Measurements from ENCODE around the gene LRFN5. TPM values are rescaled to one million over a fixed set of nuclear protein-coding genes. Genes with fewer than 3 reads are reported as not detected.
"Not testable (repeated sequence)": the region's sequence is repeated elsewhere in the genome, so short reads cannot be mapped to it uniquely, and the experiment has no call there.

LRFN5 gene
- total RNA-seq, 1 donor from 2014 or later = not detected

GRCh38 chr14:41899416-41899815 lies 292.7 kb downstream of the LRFN5 start:
- DNase-seq (ENCODE audit: low read depth, low spot score) = no peak

DNA sequence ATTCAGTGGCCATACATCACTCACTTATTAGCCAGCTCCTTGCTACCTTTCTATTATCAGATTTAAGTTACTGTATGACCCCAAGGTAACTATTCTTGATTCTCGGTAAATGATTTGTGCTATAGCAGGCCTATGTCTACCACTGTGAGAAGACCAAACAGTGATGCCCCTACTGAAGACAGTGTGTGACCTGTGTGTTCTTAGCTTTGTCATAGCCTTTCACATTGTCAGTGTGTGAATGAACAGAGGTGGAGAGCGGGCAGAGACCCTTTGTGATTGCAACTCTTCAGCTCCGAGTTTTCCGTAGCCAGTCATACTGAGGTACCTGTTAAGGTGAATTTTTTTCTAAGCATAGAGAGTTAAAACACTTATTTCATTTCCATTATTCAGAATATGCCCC lies 294.0 kb downstream of the LRFN5 start:
- DNase-seq (ENCODE audit: low read depth, low spot score) = no peak

DNA sequence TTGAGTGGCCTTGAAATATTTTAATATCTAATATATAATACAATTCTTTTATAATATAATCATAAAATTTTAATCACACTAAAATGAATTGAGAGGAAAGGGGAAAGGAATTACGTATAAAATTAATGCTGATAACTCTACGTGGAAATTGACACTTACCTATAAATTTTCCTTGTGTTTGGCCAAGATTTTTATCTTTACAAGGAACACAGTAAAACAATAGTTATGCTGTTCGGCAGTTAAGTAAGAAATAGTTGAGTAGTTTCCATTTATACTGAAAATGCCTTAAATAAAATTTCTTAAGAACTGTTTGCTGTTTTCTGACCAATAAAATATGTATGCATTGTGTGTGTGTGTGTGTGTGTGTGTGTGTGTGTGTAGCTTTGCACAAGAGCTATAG lies 294.4 kb downstream of the LRFN5 start:
- DNase-seq (ENCODE audit: low read depth, low spot score) = no peak

GRCh38 chr14:41905394-41905964 lies 298.8 kb downstream of the LRFN5 start:
- no peak for DNase-seq (ENCODE audit: low read depth, low spot score)

GRCh38 chr14:41911155-41911554 lies 304.5 kb downstream of the LRFN5 start:
- not testable (repeated sequence) for DNase-seq (ENCODE audit: low read depth, low spot score)

DNA sequence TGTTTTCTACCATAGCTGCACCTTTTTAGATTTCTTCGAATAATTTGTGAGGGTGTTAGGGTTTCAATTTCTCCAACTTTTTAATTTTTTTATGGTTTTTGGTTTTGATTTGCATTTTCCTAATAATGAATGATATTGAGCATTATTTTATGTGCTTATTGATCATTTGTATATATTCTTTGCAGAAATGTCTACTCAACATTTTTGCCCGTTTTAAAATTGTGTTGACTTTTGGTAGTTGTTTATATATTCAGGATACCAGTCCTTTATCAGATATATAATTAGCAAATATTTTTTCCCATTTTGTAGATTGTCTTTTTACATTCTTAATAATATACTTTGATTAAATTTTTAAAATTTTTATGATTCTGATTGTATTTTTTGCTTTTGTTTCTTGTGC lies 306.7 kb downstream of the LRFN5 start:
- DNase-seq (ENCODE audit: low read depth, low spot score) = no peak

DNA sequence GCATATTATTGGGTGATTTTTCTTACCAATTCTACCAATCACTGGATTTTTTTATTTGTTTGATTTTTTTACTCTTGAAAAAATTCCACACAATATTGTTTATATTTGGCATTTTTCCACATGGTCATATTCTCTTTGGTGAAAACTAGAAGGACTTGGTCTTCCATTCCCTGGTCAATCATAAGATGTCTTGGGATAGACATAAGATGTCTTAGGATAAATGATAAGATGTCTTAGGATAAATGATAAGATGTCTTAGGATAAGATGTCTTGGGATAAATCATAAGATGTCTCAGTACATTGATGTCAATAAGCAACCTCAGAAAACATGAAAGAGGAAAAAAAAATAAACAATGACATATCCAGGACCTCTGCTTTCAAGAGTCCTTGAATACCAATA lies 309.1 kb downstream of the LRFN5 start:
- no peak for DNase-seq (ENCODE audit: low read depth, low spot score)

- DNase-seq (ENCODE audit: low read depth, low spot score) = no peak
Measured at GRCh38 chr14:41916313-41916712, 309.6 kb downstream of the LRFN5 start.

GRCh38 chr14:41925409-41925808 lies 318.7 kb downstream of the LRFN5 start:
- no peak for DNase-seq (ENCODE audit: low read depth, low spot score)

DNA sequence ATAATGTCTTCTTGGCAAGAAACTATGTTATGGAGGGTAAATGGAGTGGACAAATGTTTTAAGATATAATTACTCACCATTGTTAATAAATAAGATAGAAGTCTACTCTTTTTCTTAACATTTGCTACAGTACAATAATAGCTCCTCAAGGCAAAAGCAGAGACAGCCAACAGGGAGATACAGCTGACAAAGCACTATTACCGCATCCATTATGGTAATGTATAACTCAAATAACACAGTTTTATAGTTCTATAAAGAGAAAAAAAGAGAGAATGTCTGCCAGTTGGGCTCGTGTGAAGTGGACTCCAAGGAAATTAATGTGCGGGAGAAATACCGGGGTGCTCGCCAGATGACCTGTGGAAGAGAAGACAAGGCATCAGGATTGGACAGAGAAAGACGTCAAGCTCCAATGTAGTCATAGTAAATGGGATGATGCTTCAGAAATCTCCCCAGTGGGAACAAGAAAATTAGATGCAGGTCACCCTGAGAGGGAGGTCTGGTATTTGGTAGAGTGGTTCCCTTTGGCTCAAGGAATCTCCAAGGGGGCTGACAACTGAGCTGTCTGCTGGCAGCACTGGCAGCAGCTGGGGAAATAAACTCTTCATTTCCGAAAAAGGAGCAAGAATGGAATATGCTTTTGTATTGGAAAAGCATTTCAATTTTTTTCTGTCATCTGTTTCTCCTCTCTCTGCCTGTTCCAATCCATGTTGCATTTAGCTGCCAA lies 343.9 kb downstream of the LRFN5 start:
- DNase-seq (ENCODE audit: low read depth, low spot score) = no peak

All from pulmonary artery endothelial cell (primary cell).